ENCODE measurements around the gene SLC27A3.

The SLC27A3 gene

GRCh38 chr1:153774780-153775457 lies at the start of gene SLC27A3:
Gene SLC27A3 (plus strand): TSS chr1:153775407. CDS start chr1:153775498, 91 bp downstream.
- peak; percentile 43 for DNase-seq

DNA sequence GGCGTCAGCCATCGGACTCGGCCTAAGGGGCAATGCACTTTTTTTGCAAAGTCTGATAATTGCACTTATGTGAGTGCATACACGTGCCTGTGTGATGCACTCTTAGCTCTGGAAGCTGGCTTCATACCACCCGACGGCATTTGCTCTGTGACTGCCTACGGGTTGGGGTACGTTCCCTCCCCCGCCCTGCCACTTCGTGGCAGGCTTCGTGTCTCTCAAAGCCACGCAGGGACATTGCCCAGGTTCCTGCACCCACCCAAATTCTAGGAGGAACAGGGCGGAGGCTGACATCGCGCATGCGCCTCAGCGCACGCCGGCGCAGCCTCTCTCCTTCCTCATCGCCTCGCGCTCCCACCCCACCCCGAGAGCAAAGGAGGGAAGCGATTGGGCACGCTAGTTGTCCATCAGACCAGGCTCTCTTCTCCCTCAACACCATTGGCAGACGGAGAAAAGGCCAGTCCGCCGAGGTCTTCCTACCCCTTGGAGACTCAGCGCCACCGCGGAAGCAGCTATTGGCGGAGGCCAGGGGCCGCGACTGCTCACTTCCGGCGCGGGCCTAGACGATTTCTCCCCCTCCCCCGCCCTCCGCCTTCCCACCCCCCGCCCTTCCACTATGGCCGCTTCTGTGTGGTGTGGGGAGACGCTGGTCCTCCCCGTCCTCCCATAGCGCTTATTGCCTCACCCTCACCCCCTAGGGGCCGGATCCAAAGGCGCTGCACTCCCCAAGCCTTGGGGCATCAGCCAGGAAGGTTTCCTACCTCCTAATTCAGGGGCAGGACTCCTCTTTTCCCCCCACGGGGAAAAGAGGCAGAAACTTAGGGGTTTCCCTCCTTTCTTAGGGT lies 47.5 kb upstream of the SLC27A3 start, which contains the start of gene INTS3:
Gene INTS3 (plus strand): TSS at position 588 of the 842 bp plus-strand sequence. CDS start 585 bp downstream, outside the sequence.
- peak; percentile 98 for DNase-seq

- no peak for DNase-seq
Observed at GRCh38 chr1:153728305-153729066, 46.7 kb upstream of the SLC27A3 start.

- no peak for DNase-seq
Observed at GRCh38 chr1:153730468-153730988, 44.7 kb upstream of the SLC27A3 start.

DNA sequence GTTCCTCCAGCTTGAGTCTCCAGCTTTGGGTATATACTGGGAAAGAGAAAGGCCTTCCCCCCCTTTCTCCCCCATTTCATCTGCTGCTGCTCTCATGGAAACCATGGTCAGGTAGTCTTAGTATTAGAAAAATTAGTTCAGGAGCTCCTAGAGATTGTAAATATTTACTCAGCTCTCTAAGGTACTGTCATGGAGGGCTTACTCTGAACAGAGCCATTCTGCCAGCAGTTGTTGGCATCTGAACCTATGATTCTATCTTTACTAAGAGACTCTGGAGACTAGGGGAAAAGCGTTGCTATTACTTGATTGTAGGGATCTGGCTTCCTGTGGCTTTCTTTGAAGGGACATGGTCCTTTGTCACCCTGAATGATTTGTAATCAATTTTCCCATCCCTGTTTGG lies 41.2 kb upstream of the SLC27A3 start:
- peak; percentile 78 for DNase-seq

DNA sequence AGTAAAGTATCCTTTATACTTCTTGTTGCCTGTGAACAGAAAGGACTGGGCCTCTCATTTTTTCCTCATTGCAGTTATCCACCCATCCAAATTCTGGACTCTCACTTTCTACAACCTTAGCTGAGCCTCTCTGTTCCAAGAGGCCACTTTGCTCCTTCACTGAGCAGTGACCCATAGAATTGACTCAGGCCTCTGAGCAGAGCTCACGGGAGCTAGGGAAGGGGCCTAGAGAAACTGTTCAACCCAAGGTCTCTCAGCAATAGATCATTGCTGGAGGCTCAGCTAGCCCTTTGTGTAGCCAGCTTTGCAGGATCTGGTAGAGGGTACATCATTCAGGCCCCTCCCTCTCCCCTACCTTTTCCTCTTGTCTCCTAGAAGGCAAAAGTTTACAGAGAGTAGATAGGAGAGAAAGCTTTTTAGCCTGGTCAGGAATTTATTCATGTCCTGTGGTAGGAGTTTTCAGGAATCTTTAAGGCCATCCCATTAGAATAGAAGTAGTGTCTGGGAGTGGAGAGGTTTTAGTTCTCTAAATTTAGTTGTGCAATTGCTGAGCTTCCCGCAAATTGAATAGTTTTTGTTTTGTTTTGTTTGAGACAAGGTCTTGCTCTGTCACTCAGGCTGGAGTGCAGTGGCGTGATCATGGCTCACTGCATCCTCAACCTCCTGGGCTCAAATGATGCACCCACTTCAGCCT lies 40.7 kb upstream of the SLC27A3 start:
- no peak for DNase-seq

GRCh38 chr1:153735090-153735420 lies 40.2 kb upstream of the SLC27A3 start:
- no peak for DNase-seq

DNA sequence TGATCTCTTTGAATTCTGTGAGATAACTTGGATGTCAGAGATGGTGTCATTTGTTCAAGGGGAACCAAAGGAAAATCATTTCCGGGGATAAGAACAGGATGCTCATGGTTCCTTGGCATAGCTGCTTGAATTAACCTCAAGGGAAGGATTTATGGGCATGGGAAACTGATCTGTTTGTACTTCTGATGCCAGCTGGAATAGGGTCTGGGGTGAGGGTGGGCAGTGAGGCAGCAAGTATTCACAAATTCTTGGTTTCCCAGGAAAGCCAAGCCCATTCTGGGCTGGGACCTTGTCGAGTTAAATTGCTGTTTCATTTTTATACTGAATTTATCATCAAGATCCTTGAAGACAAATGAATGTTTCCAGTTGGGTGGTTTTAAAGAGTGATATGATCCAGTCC lies 33.2 kb upstream of the SLC27A3 start:
- DNase-seq: no peak

- no peak for DNase-seq
Observed at GRCh38 chr1:153742411-153743142, 32.6 kb upstream of the SLC27A3 start.

DNA sequence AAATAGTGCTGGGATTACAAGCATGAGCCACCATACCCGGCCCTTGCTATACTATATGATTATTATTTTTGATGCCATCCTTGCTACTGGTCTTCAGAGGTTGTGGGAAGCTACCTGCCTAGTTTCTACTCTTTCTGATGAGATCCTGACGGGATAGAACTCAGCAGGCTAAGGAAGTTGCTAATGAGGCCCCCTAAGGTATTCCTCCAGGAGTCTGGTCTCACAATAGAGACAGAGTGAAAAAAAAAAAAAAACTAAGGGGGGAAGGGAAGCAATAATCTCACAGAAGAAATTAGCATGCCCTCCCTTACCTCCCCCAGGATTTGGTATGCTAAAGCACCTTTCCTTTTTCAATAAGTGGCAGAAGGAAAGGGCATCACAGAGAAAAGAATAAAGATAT lies 29.8 kb upstream of the SLC27A3 start:
- DNase-seq: no peak

- no peak for DNase-seq
Observed at GRCh38 chr1:153746174-153746573, 29.0 kb upstream of the SLC27A3 start.

DNA sequence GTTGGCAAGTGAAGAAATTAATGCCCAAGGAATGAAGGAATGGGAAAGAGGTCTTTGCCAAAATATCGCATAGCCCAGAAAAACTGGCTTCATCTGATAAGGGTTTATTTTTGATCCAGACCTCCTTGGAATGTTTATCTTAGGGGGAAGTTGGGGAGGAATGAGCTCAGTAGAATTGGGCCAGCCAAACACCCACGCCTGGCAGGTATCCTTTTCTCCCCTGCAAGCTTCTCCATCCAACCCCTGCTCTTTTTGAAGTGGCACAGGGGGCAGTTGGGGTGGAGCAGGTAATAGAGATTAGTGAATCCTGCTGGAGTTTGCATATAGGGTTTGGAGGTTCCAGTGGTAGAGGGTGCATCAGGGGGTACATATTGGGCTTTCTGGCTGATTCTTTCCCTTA lies 26.3 kb upstream of the SLC27A3 start:
- DNase-seq: no peak

GRCh38 chr1:153749408-153750005 lies 25.7 kb upstream of the SLC27A3 start:
- peak; percentile 72 for DNase-seq

GRCh38 chr1:153750026-153750995 lies 24.9 kb upstream of the SLC27A3 start:
- DNase-seq: no peak

GRCh38 chr1:153752072-153752471 lies 23.1 kb upstream of the SLC27A3 start:
- no peak for DNase-seq

GRCh38 chr1:153752571-153753195 lies 22.5 kb upstream of the SLC27A3 start:
- no peak for DNase-seq

DNA sequence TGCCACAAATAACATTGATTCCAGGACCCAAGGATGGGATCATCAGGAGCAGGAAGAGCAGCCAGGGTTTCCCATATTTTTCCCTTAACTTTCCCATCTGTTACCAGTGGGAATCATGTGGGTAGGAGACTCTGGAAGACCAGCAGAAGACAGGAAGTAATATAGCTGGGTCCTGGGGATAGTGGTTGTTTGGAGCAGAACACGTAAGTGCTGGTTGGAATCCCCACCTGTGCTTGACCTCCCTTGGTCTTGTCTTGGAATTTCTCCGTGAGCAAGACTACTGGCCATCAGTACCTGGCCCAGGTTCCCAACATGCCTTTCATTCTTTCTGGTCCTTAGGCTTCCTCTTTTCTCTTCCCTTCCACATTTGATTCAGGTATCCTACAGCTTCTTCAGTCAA lies 20.9 kb upstream of the SLC27A3 start:
- DNase-seq: no peak

DNA sequence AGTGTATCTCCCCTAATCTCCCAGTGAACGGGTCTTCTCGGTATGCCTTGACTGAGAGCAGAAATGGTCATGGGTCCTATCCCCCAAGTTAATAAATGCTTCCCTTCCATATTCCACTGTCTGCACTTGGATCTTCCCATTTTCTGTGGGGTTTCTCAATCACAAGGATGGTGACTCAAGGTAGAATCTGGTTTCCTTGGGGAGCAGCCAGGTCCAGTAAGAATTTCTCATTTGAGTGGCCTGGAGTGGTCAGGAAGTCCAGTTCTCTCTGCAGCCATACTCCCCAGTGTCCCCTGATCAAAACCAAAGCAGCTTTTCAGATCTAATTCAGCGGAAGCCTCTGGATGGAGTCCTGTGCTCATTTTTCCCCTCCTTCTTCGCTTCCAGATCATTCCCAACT lies 14.8 kb upstream of the SLC27A3 start:
- DNase-seq: no peak

DNA sequence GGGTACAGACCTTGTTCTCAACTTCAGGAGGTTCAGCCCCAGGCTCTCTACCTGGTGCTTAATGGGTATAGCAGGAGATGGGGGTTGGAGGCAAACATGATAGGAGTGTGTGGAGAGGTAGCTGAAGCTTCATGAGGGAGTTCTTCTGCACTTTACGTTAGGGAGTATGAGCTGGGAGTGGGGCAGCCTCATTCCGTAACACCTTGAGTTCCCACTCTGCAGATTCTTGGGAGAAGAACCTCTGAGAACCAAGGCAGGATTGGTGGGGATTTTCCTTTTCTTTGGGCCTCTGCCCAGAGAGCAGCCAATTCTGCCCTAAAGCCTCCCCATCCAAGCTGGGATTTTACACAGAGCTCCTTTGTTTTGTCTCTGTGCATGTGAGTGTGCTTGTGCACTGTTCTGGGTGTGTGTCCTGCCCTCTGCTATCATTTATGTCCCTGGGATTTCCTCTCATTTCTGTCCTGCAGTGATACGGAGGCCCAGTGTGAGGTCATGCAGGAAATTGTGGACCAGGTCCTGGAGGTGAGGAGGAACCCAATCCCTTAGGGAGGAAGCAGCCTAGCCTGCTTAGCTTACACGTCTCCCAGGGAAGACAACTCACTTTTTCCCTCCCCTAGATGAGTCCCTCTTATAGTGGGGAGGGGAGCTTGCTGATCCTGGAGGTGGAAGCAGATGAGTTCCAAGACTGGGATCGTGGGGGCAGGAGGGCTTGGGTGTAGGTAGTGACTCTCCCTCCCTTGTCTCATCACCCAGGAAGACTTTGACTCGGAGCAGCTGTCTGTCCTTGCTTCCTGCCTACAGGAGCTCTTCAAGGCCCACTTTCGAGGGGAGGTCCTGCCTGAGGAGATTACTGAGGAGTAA lies 11.6 kb upstream of the SLC27A3 start:
- DNase-seq: no peak
